LNCAP (cell line): ENCODE data around the gene REX1BD.

Experiments
- TF ChIP-seq, protein P1 (sequence below): fragments of 450-650 bp; IDR thresholded peaks from 2 replicates; pipeline ENCODE4 v1.5.1; 2017; ENCODE audit warnings: mild to moderate bottlenecking

Gene REX1BD

DNA sequence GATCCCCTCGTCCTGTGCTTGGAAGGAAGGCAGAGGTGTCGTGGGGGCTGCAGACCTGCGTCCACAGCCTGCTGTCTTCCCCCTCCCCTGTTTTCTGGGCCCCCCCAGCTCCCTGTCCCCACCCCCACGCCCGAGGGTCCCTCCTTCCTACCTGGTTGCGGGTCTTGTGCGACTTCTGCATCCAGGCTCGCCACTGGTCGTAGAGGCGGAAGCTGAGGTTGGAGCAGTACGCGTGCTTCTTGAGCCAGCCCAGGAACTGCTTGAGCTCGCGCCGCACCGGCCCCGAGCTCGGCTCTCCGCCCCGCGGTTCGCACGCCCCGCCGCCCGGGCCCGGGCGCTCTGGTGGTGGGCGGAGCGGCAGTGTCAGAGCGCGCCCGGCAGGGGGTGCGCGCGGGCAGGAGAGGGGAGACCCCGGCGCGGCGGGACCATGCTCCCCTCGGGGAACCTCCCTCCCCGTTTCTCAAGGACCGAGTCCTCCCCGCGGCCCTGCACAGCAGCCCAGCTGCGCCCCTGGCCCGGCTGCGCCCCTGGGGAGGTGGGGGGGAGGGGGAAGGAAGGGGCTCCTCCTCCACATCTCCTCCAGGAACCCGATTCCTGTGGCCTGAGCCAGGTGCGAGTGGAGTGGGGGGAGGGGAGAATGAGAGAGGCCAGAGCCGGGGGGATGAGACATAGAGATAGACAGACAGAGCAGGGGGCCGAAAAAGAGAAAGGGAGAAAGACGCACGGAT lies 5.7 kb downstream of the REX1BD start:
- TF ChIP-seq, protein P1, sequence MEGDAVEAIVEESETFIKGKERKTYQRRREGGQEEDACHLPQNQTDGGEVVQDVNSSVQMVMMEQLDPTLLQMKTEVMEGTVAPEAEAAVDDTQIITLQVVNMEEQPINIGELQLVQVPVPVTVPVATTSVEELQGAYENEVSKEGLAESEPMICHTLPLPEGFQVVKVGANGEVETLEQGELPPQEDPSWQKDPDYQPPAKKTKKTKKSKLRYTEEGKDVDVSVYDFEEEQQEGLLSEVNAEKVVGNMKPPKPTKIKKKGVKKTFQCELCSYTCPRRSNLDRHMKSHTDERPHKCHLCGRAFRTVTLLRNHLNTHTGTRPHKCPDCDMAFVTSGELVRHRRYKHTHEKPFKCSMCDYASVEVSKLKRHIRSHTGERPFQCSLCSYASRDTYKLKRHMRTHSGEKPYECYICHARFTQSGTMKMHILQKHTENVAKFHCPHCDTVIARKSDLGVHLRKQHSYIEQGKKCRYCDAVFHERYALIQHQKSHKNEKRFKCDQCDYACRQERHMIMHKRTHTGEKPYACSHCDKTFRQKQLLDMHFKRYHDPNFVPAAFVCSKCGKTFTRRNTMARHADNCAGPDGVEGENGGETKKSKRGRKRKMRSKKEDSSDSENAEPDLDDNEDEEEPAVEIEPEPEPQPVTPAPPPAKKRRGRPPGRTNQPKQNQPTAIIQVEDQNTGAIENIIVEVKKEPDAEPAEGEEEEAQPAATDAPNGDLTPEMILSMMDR, result peak; percentile 94

- TF ChIP-seq, protein P1, result no peak
Observed at GRCh38 chr19:18594824-18595373, 6.3 kb downstream of the REX1BD start.

GRCh38 chr19:18595475-18595874 lies 6.9 kb downstream of the REX1BD start:
- TF ChIP-seq, protein P1, result no peak

DNA sequence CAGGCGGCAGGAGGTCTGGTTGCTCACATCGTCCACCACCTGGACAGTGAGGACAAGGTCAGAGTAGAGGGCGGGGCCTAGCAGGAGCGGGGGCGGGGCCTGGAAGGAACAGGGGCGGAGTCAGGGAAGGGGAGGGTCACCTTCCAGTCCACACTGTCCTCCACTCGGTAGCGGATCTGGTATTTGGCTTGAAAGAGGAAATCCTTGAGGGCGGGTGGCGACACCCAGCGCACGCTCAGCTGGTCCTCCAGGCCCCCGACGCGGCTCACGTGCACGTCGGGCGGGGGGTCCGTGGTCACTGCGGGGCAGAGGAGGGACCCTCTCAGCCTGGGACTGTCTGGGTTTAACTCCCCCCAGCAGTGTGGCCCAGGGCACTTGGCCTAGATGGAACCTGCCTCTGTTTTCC lies 8.2 kb downstream of the REX1BD start:
- TF ChIP-seq, protein P1, result no peak

DNA sequence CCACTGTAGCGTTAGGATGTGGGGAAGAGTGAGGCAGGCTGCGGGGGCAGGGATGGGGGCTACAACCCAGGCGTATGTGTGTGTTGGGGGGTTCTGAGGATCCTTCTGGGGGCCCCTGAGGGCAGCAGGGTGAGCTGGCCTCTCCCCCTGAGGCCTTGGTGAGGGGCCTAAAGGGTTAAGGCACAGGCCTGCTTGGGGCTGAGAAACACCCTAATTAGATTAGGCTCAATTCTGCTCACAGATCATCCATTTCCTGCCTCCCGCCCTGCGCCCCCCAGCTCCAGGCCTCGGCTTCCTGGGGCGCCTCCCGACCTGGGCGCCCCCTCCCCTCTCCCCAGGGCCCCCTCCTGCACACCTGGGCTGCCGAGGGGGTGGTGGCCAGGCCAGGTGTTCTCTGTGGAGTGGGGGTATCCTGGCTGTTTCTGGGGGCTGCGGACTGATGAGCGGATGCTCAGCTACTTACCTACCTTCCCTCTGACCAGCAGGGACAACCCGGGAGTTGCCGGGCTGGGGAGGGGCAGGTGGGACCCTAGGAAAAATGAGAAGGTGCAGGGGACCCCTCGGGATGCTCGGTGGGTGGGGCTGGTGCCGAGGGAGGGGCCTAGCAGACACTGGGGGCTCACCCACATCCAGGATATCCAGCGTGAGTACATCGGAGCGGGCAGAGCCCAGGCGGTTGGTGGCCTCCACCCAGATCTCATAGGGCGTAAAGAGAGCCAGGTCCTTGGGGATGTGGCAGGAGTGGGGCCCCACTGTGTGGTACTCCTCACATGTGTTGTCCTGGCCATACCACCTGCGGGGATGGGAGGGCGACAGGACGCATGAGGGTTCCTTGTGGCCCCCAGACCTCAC lies 9.4 kb downstream of the REX1BD start:
- TF ChIP-seq, protein P1, result no peak

- TF ChIP-seq, protein P1, result no peak
Observed at GRCh38 chr19:18599485-18599884, 10.9 kb downstream of the REX1BD start.

DNA sequence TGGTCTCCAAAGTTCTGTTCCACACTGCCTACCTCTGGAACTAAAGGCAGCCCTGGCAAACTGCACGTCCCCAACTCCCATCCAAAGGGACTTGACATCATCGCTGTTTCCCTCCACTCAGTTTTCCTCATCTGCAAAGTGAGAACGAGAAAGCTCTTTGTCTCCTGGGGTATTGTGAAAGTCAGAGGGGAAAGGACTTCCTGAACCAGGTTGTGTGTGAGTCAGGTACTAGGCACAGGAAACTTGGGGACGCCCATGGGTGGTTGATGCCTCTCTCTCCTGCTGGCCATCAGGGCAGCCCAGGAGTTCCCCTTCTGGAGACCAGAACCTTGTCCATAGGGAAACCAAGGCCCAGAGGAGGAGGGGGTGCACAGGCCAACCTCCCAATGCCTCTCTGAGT lies 13.3 kb downstream of the REX1BD start:
- TF ChIP-seq, protein P1, result no peak
